Caco-2 (cell line): ENCODE results near the gene RNF223. TPM values are rescaled to one million over a fixed set of nuclear protein-coding genes. Genes with fewer than 3 reads are reported as not detected.
"Not testable (repeated sequence)": the region's sequence is repeated elsewhere in the genome, so short reads cannot be mapped to it uniquely, and the experiment has no call there.

ENCODE experiments used
- BruUV-seq: library from RNA; stranded (reverse); fragments of 400-500 nt; replicated peaks from 2 replicates; lab custom pipeline; 2021; lab: Mats Ljungman, UMichigan
- CTCF ChIA-PET: fragments of 300-600 bp; sonication (Branson Sonifier 250); formaldehyde crosslinking; loops from one replicate; lab custom pipeline; 2022; ENCODE audit warnings: antibody characterized with exemption; lab: Charles Lee
- POLR2A ChIA-PET: fragments of 300-600 bp; sonication (Branson Sonifier 250); formaldehyde crosslinking; loops from one replicate; lab custom pipeline; 2022; ENCODE audit warnings: antibody characterized with exemption; lab: Charles Lee
- DNase-seq, 2 experiments: peaks; one replicate each; pipeline versions ENCODE4 v3.0.0 to v3.0.0-alpha.2; 2020 to 2022
- H3K27me3 ChIP-seq: replicated peaks from 2 replicates; pipeline ENCODE4 v1.6.0; 2011; ENCODE audit warnings: low read length; ENCODE audit not compliant: control insufficient read depth, insufficient read depth
- H3K36me3 ChIP-seq: 2 replicates; pipeline ENCODE4 v1.5.1; 2011; ENCODE audit warnings: low read length; ENCODE audit not compliant: control insufficient read depth, insufficient read depth
- H3K4me1 ChIP-seq: fragments of 250-450 bp; sonication (Bioruptor Pico); 2 replicates; pipeline ENCODE4 v1.5.1; 2020; ENCODE audit warnings: mild to moderate bottlenecking
- H3K4me3 ChIP-seq: 2 replicates; pipeline ENCODE4 v1.5.1; 2011; ENCODE audit warnings: low read depth, mild to moderate bottlenecking, control low read depth, low read length
- H3K9me3 ChIP-seq: fragments of 250-450 bp; sonication (Bioruptor Pico); 2 replicates; pipeline ENCODE4 v1.5.1; 2020; ENCODE audit warnings: mild to moderate bottlenecking, moderate library complexity
- H3K27ac Mint-ChIP-seq: one replicate; pipeline ENCODE4 v1.8.0; 2022; ENCODE audit warnings: mixed read lengths; ENCODE audit not compliant: unreplicated experiment
- H3K27me3 Mint-ChIP-seq: one replicate; pipeline ENCODE4 v1.8.0; 2022; ENCODE audit warnings: mixed read lengths; ENCODE audit not compliant: insufficient read depth, unreplicated experiment
- H3K36me3 Mint-ChIP-seq: one replicate; pipeline ENCODE4 v1.8.0; 2022; ENCODE audit warnings: mild to moderate bottlenecking, mixed read lengths; ENCODE audit not compliant: insufficient read depth, unreplicated experiment
- H3K4me1 Mint-ChIP-seq: one replicate; pipeline ENCODE4 v1.8.0; 2022; ENCODE audit warnings: low read depth, mixed read lengths; ENCODE audit not compliant: unreplicated experiment
- H3K4me3 Mint-ChIP-seq: one replicate; pipeline ENCODE4 v1.8.0; 2022; ENCODE audit warnings: mild to moderate bottlenecking, moderate library complexity, mixed read lengths; ENCODE audit not compliant: unreplicated experiment
- H3K9me3 Mint-ChIP-seq: one replicate; pipeline ENCODE4 v1.8.0; 2022; ENCODE audit warnings: mixed read lengths; ENCODE audit not compliant: unreplicated experiment
- CTCF ChIP-seq, 2 experiments: fragments of 200-600 bp in 1 of 2; IDR thresholded peaks; 1 replicate in 1 of 2; 2 replicates in 1 of 2; pipeline versions ENCODE4 v1.5.1 to v1.8.0; 2011 to 2022; ENCODE audit warnings: antibody characterized with exemption in 1 of 2, control low read depth in 1 of 2, inconsistent platforms in 1 of 2, low read depth in 1 of 2, low read length in 1 of 2, mild to moderate bottlenecking in 1 of 2, moderate library complexity in 1 of 2; ENCODE audit not compliant: insufficient read depth in 1 of 2, severe bottlenecking in 1 of 2, unreplicated experiment in 1 of 2
- intact Hi-C: fragments of 100-400 bp; cut with micrococcal nuclease; formaldehyde crosslinking; loops from one replicate; pipeline ENCODE4 v1.10.0; 2022; ENCODE audit not compliant: unreplicated experiment
- total RNA-seq: library from RNA; stranded (reverse); gene quantifications from 2 replicates; pipeline ENCODE4 v1.2.3, GENCODE V29; 2022

The RNF223 gene
- total RNA-seq, 1 experiment from 2014 or later = 0.57 TPM

DNA sequence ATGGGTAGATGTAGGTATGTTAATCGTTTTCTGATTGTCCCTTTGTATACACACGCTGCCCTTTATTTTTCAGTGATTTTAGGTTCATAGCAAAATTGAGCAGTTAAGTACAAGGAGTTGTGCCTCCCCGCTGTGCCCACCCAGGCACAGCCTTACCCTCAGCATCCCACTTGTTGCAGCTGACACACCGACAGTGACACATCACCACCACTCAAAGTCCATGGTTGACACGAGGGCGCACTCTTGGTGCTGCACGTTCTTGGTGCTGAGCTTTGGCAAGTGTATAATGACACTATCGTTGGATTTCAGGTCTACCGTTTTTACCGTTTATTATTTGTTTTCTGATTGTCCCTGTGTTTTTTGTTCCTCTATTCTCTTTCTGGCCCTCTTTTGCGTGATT lies 26.2 kb upstream of the RNF223 start:
- H3K4me1 ChIP-seq = no peaks in the 10 kb centered on the region
- H3K4me1 Mint-ChIP-seq = no peaks in the 10 kb centered on the region
- no peaks in the 10 kb centered on the region for H3K36me3 ChIP-seq
- no peaks in the 10 kb centered on the region for H3K27me3 Mint-ChIP-seq
- H3K4me3 Mint-ChIP-seq = no peak overlapping the region
- peaks cover 23% of the 10 kb centered on the region for H3K9me3 Mint-ChIP-seq
- no peak overlapping the region for H3K4me3 ChIP-seq
- peaks cover 7% of the 10 kb centered on the region for H3K36me3 Mint-ChIP-seq
- no peak overlapping the region for H3K27ac Mint-ChIP-seq
- no peaks in the 10 kb centered on the region for H3K27me3 ChIP-seq
- no TSS peak for BruUV-seq
- no peak for DNase-seq
- intact Hi-C loops = no loop called here
- H3K9me3 ChIP-seq = no peaks in the 10 kb centered on the region
- CTCF ChIA-PET = no interaction called here
- POLR2A ChIA-PET = no interaction called here
- no peak for TF ChIP-seq CTCF (IDR thresholded peaks at IDR 0.05; ENCODE audit: insufficient read depth in 1 of 2, low read depth in 1 of 2, low read length in 1 of 2, severe bottlenecking in 1 of 2, unreplicated experiment in 1 of 2)

DNA sequence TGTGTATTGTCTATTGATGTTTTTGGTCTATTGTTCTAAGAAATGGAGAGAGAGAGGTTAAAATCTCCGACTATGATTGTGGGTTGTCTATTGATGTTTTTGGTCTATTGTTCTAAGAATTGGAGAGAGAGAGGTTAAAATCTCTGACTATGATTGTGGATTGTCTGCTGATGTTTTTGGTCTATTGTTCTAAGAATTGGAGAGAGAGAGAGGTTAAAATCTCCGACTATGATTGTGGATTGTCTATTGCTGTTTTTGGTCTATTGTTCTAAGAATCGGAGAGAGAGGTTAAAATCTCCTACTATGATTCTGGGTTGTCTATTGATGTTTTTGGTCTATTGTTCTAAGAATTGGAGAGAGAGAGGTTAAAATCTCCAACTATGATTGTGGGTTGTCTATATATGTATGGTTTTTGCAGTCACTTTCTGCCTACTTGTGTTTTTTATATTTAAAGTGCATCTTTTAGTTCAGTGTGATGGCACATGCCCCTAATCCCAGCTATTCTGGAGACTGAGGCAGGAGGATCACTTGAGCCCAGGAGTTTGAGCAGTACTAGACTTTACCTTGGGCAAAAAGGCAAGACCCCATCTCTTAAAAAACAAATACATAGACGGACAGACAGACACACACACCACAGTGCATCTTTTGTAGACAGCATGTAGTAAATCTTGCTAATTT lies 25.5 kb upstream of the RNF223 start:
- no peaks in the 10 kb centered on the region for H3K9me3 ChIP-seq
- DNase-seq = no peak
- H3K4me3 ChIP-seq = no peak overlapping the region
- Mint-ChIP-seq H3K27ac (no peak overlapping the region), H3K36me3 (peaks cover 7% of the 10 kb centered on the region), H3K9me3 (peaks cover 23% of the 10 kb centered on the region), H3K27me3 (no peaks in the 10 kb centered on the region), H3K4me3 (no peak overlapping the region), H3K4me1 (no peaks in the 10 kb centered on the region)
- no peaks in the 10 kb centered on the region for H3K4me1 ChIP-seq
- H3K36me3 ChIP-seq = no peaks in the 10 kb centered on the region
- BruUV-seq = no TSS peak
- TF ChIP-seq CTCF (IDR thresholded peaks at IDR 0.05; ENCODE audit: insufficient read depth in 1 of 2, low read depth in 1 of 2, low read length in 1 of 2, severe bottlenecking in 1 of 2, unreplicated experiment in 1 of 2) = no peak
- intact Hi-C loops = no loop called here
- no peaks in the 10 kb centered on the region for H3K27me3 ChIP-seq
- CTCF ChIA-PET = no interaction called here
- POLR2A ChIA-PET = no interaction called here

DNA sequence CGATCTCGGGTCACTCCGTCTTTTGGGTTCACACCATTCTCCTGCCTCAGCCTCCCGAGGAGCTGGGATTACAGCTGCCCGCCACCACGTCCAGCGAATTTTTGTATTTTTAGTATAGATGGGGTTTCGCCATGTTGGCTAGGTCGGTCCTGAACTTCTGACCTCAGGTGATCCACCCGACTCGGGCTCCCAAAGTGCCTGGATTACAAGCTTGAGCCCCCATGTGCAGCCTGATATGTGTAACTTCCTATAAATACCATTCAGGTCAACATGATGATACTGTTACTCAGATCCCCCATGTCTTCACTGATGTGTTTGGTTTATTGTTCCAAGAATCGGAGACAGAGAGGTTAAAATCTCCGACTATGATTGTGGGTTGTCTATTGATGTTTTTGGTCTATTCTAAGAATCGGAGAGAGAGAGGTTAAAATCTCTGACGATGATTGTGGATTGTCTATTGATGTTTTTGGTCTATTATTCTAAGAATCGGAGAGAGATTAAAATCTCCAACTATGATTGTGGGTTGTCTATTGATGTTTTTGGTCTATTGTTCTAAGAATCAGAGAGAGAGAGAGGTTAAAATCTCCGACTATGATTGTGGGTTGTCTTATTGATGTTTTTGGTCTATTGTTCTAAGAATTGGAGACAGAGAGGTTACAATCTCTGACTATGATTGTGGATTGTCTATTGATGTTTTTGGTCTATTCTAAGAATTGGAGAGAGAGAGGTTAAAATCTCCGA lies 24.7 kb upstream of the RNF223 start:
- no peak for TF ChIP-seq CTCF (IDR thresholded peaks at IDR 0.05; ENCODE audit: insufficient read depth in 1 of 2, low read depth in 1 of 2, low read length in 1 of 2, severe bottlenecking in 1 of 2, unreplicated experiment in 1 of 2)
- no peak overlapping the region for H3K4me3 Mint-ChIP-seq
- H3K27me3 Mint-ChIP-seq = no peaks in the 10 kb centered on the region
- Histone ChIP-seq H3K4me1 (no peaks in the 10 kb centered on the region), H3K9me3 (no peaks in the 10 kb centered on the region), H3K27me3 (no peaks in the 10 kb centered on the region), H3K4me3 (no peak overlapping the region), H3K36me3 (no peaks in the 10 kb centered on the region)
- DNase-seq = no peak
- no TSS peak for BruUV-seq
- POLR2A ChIA-PET = no interaction called here
- peaks cover 7% of the 10 kb centered on the region for H3K36me3 Mint-ChIP-seq
- intact Hi-C loops = no loop called here
- no peaks in the 10 kb centered on the region for H3K4me1 Mint-ChIP-seq
- H3K27ac Mint-ChIP-seq = no peak overlapping the region
- peaks cover 23% of the 10 kb centered on the region for H3K9me3 Mint-ChIP-seq
- CTCF ChIA-PET = no interaction called here

- BruUV-seq, CTCF ChIA-PET, POLR2A ChIA-PET, H3K4me1 ChIP-seq, DNase-seq, H3K4me1 Mint-ChIP-seq, H3K9me3 ChIP-seq, intact Hi-C loops, H3K36me3 Mint-ChIP-seq, H3K27me3 ChIP-seq, H3K36me3 ChIP-seq, H3K27ac Mint-ChIP-seq, H3K4me3 ChIP-seq, H3K4me3 Mint-ChIP-seq, H3K27me3 Mint-ChIP-seq: not testable (repeated sequence)
- H3K9me3 Mint-ChIP-seq = peaks cover 23% of the 10 kb centered on the region
Measured at GRCh38 chr1:1096136-1096535, 22.0 kb upstream of the RNF223 start.
